HepG2 (cell line): ENCODE measurements around the gene LATS2. TPM values are rescaled to one million over a fixed set of nuclear protein-coding genes. Genes with fewer than 3 reads are reported as not detected.
A peak's percentile ranks its signal among the peaks of the same experiment; 100 is the strongest.

Source experiments
- ATAC-seq: fragments of 200-7000 bp; cut with Tn5 transposase; 3 replicates; pipeline ENCODE4 v1.9.1; 2020; ENCODE audit warnings: mild to moderate bottlenecking, moderate library complexity
- BruUV-seq: library from RNA; stranded (reverse); fragments of 400-500 nt; replicated peaks from 2 replicates; lab custom pipeline; 2021; lab: Mats Ljungman, UMichigan
- CTCF ChIA-PET: fragments of 300-600 bp; formaldehyde crosslinking; extraction: SDS; loops from one replicate; lab custom pipeline; 2021; ENCODE audit warnings: low total read pairs, inconsistent platforms, low intra/inter-chr PET ratio; lab: Yijun Ruan, JAX
- POLR2A ChIA-PET: fragments of 350-600 bp; sonication (Branson Sonifier 250); formaldehyde crosslinking; loops from one replicate; lab custom pipeline; 2020; ENCODE audit warnings: antibody characterized with exemption, inconsistent platforms; lab: Yijun Ruan, JAX
- DNase-seq: peaks from one replicate; pipeline ENCODE4 v3.0.0-alpha.2; 2015; ENCODE audit warnings: low spot score
- FAIRE-seq: peaks from 3 replicates; lab custom pipeline; 2011; peaks lifted over from hg19 to GRCh38; lab: Jason Lieb, UNC
- H2AFZ ChIP-seq: one replicate; pipeline ENCODE4 v1.6.1; 2011; ENCODE audit warnings: low read length, inconsistent platforms
- H3K27ac ChIP-seq: fragments of 300-600 bp; 3 replicates; pipeline ENCODE4 v1.8.0; 2011; ENCODE audit warnings: mixed run types, mild to moderate bottlenecking, mixed read lengths, low read length, inconsistent platforms; ENCODE audit not compliant: insufficient read depth; ENCODE audit errors: extremely low read length
- H3K27me3 ChIP-seq, 2 experiments: fragments of 200-600 bp in 1 of 2; 2 replicates in 1 of 2; 3 replicates in 1 of 2; pipeline versions ENCODE4 v1.6.0 to v1.8.0; 2011; ENCODE audit warnings: low read length in 2 of 2, mild to moderate bottlenecking in 2 of 2, moderate library complexity in 2 of 2, inconsistent platforms in 1 of 2; ENCODE audit not compliant: insufficient read depth in 2 of 2, control insufficient read depth in 1 of 2
- H3K36me3 ChIP-seq, 2 experiments: fragments of 200-600 bp in 1 of 2; replicated peaks in 1 of 2; 2 replicates in 1 of 2; 3 replicates in 1 of 2; pipeline versions ENCODE4 v1.5.1 to v1.8.0; 2011; ENCODE audit warnings: low read length in 2 of 2, inconsistent platforms in 1 of 2; ENCODE audit not compliant: insufficient read depth in 2 of 2, control insufficient read depth in 1 of 2
- H3K4me1 ChIP-seq: 2 replicates; pipeline ENCODE4 v1.5.1; 2012; ENCODE audit warnings: low read length, inconsistent platforms; ENCODE audit not compliant: insufficient read depth
- H3K4me2 ChIP-seq: 2 replicates; pipeline ENCODE4 v1.6.0; 2011; ENCODE audit warnings: low read depth, low read length, inconsistent platforms
- H3K4me3 ChIP-seq, 3 experiments: fragments of 200-600 bp in 1 of 3; sonication (generic), shearing (Covaris generic) in 1 of 3; replicated peaks in 1 of 3; 2 replicates each; pipeline ENCODE4 v1.5.1; 2011 to 2016; ENCODE audit warnings: low read length in 3 of 3, inconsistent platforms in 2 of 3, low read depth in 2 of 3, mild to moderate bottlenecking in 2 of 3, control low read depth in 1 of 3, mixed read lengths in 1 of 3; ENCODE audit not compliant: insufficient read depth in 1 of 3
- H3K79me2 ChIP-seq: one replicate; pipeline ENCODE4 v1.6.1; 2011; ENCODE audit warnings: low read length, inconsistent platforms; ENCODE audit not compliant: insufficient read depth
- H3K9ac ChIP-seq: 2 replicates; pipeline ENCODE4 v1.6.0; 2011; ENCODE audit warnings: mild to moderate bottlenecking, low read depth, low read length, inconsistent platforms; ENCODE audit not compliant: insufficient read depth
- H3K9me3 ChIP-seq: 2 replicates; pipeline ENCODE4 v1.5.1; 2012; ENCODE audit warnings: mild to moderate bottlenecking, low read length
- H4K20me1 ChIP-seq: 2 replicates; pipeline ENCODE4 v1.6.0; 2011; ENCODE audit warnings: inconsistent platforms, mild to moderate bottlenecking, low read length, moderate library complexity; ENCODE audit not compliant: insufficient read depth
- CHD4 ChIP-seq: fragments of 200-600 bp; sonication (generic); IDR thresholded peaks from 2 replicates; pipeline ENCODE4 v1.7.0; 2017; ENCODE audit warnings: mild to moderate bottlenecking, low read length, borderline replicate concordance
- DR1 ChIP-seq: sonication (generic); formaldehyde crosslinking; IDR thresholded peaks from 2 replicates; pipeline ENCODE4 v1.8.0; 2021; ENCODE audit warnings: mild to moderate bottlenecking, missing genetic modification reagents, inconsistent platforms
- HNRNPUL1 ChIP-seq: fragments of 200-400 bp; formaldehyde crosslinking; IDR thresholded peaks from 2 replicates; pipeline ENCODE4 v1.6.1; 2017; ENCODE audit warnings: low read depth, mild to moderate bottlenecking, low read length, moderate library complexity
- KLF15 ChIP-seq: sonication (generic); formaldehyde crosslinking; IDR thresholded peaks from 2 replicates; pipeline ENCODE4 v1.8.1; 2023; ENCODE audit warnings: borderline replicate concordance, mild to moderate bottlenecking, inconsistent platforms, missing genetic modification reagents, mixed read lengths
- MXI1 ChIP-seq: IDR thresholded peaks from 3 replicates; pipeline ENCODE4 v1.6.1; 2012; ENCODE audit warnings: low read depth, low read length, inconsistent platforms, borderline replicate concordance
- SNAI1 ChIP-seq: sonication (generic); formaldehyde crosslinking; IDR thresholded peaks from 2 replicates; pipeline ENCODE4 v1.5.0; 2020; ENCODE audit warnings: mild to moderate bottlenecking, missing genetic modification reagents, borderline replicate concordance
- SRSF1 ChIP-seq: fragments of 200-400 bp; formaldehyde crosslinking; optimal IDR thresholded peaks from 2 replicates; pipeline ENCODE3; 2017; ENCODE audit warnings: mild to moderate bottlenecking, low read depth, low read length, moderate library complexity
- TBX2 ChIP-seq: sonication (generic); formaldehyde crosslinking; IDR thresholded peaks from 2 replicates; pipeline ENCODE4 v1.5.0; 2020; ENCODE audit warnings: missing genetic modification reagents, mild to moderate bottlenecking, borderline replicate concordance
- TRIM24 ChIP-seq: sonication (generic); formaldehyde crosslinking; IDR thresholded peaks from 2 replicates; pipeline ENCODE4 v1.8.0; 2022; ENCODE audit warnings: mild to moderate bottlenecking, missing genetic modification reagents
- ZBTB20 ChIP-seq: sonication (generic); formaldehyde crosslinking; IDR thresholded peaks from 2 replicates; pipeline ENCODE4 v1.8.1; 2023; ENCODE audit warnings: missing genetic modification reagents, low read depth, mild to moderate bottlenecking, borderline replicate concordance
- ZNF180 ChIP-seq: sonication (generic); formaldehyde crosslinking; IDR thresholded peaks from 2 replicates; pipeline ENCODE4 v1.4.0; 2020; ENCODE audit warnings: low read depth, missing genetic modification reagents, borderline replicate concordance
- ZNF557 ChIP-seq: sonication (generic); formaldehyde crosslinking; IDR thresholded peaks from 2 replicates; pipeline ENCODE4 v1.4.0; 2020; ENCODE audit warnings: missing genetic modification reagents
- ZNF747 ChIP-seq: sonication (generic); formaldehyde crosslinking; IDR thresholded peaks from 2 replicates; pipeline ENCODE4 v1.8.1; 2023; ENCODE audit warnings: missing genetic modification reagents, mild to moderate bottlenecking, borderline replicate concordance
- WGBS: methylation state at CpG from one replicate; pipeline ENCODE4 v1.1.6; 2017; ENCODE audit warnings: low lambda C conversion rate; 5-methylcytosine and 5-hydroxymethylcytosine counted together
- in situ Hi-C: cut with HindIII; loops from 2 replicates; pipeline ENCODE4 v1.10.0; 2017; ENCODE audit warnings: low pct_unique_long_range_greater_than_20kb; ENCODE audit not compliant: extremely low pct_ligation_motif_present
- intact Hi-C: fragments of 100-400 bp; cut with micrococcal nuclease; formaldehyde crosslinking; loops from one replicate; pipeline ENCODE4 v1.10.0; 2022; ENCODE audit not compliant: unreplicated experiment
- polyA plus RNA-seq, 8 experiments: library from polyadenylated mRNA; depleted of rRNA in 3 of 8; stranded (reverse) in 7 of 8; unstranded in 1 of 8; fragments of >200 nt; fragmentation: Illumina TruSeq in 4 of 8; extraction: Trizol in 4 of 8; gene quantifications; 2 replicates each; pipeline versions ENCODE4 v1.2.1 to v1.2.3, GENCODE V29; 2011 to 2016; ENCODE audit warnings: low read depth in 4 of 8, missing spikeins in 1 of 8, mixed read lengths in 1 of 8; ENCODE audit not compliant: insufficient read depth in 1 of 8
- total RNA-seq, 5 experiments: library from RNA; depleted of rRNA; stranded (reverse); fragments of >200 nt; fragmentation: Illumina TruSeq; extraction: Trizol; gene quantifications; 2 replicates each; pipeline ENCODE4 v1.2.3, GENCODE V29; 2016; ENCODE audit warnings: low read depth in 1 of 5
- TF ChIP-seq, protein P1 (sequence below): sonication (generic); formaldehyde crosslinking; IDR thresholded peaks from 2 replicates; pipeline ENCODE4 v1.5.0; 2020; ENCODE audit warnings: mild to moderate bottlenecking, missing genetic modification reagents

LATS2 gene
- total and polyA plus RNA-seq, 2 of the 13 experiments (the other 11 are each of a cell fraction or from before 2014, with no cell fraction given): 7.3 to 8.5 TPM

- TF ChIP-seq, protein P1, sequence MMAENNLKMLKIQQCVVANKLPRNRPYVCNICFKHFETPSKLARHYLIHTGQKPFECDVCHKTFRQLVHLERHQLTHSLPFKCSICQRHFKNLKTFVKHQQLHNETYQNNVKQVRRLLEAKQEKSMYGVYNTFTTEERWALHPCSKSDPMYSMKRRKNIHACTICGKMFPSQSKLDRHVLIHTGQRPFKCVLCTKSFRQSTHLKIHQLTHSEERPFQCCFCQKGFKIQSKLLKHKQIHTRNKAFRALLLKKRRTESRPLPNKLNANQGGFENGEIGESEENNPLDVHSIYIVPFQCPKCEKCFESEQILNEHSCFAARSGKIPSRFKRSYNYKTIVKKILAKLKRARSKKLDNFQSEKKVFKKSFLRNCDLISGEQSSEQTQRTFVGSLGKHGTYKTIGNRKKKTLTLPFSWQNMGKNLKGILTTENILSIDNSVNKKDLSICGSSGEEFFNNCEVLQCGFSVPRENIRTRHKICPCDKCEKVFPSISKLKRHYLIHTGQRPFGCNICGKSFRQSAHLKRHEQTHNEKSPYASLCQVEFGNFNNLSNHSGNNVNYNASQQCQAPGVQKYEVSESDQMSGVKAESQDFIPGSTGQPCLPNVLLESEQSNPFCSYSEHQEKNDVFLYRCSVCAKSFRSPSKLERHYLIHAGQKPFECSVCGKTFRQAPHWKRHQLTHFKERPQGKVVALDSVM (CRISPR knock-in tag): peak; percentile 28; the same call in 1 of the 2 replicates
- TF ChIP-seq, all 625 proteins: peak for 26
Observed at GRCh38 chr13:21069561-21070004, 8.2 kb upstream of the LATS2 start (continued).

DNA sequence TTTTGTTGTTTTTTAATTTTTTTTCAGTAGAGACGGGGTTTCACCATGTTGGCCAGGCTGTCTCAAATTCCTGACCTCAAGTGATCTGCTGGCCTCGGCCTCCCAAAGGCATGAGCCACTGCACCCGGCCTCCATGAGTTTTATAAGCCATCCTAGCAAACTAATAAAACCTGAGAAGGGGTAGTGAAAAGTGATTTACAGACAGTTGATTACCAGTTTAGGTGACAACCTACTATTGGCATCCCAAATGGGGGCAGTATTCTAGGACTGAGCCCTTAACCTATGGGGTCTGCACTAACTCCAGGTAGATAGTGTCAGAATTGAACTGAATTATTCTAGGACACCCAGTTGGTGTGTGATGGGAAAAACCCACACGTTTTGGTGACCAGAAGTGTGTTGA lies 6.5 kb upstream of the LATS2 start:
- in situ Hi-C loops (no loop called here), intact Hi-C loops (no loop called here)
- Histone ChIP-seq H3K4me1 (peaks cover 29% of the 10 kb centered on the region), H3K36me3 (no peaks in the 10 kb centered on the region), H3K9me3 (no peaks in the 10 kb centered on the region), H3K79me2 (no peaks in the 10 kb centered on the region), H2AFZ (no peak overlapping the region), H3K4me3 (no peak overlapping the region), H4K20me1 (no peaks in the 10 kb centered on the region), H3K4me2 (no peak overlapping the region), H3K27ac (no peak overlapping the region), H3K9ac (no peak overlapping the region), H3K27me3 (no peaks in the 10 kb centered on the region)
- WGBS: 21% methylated on average over 4 of the region's 4 CpGs
- no TSS peak for BruUV-seq
- DNase-seq: no peak
- ATAC-seq: no peak
- FAIRE-seq: no peak
- ChIA-PET CTCF (no interaction called here), POLR2A (no interaction called here)
- TF ChIP-seq ZNF180 (no peak), TRIM24 (CRISPR knock-in tag) (no peak), ZNF557 (no peak), HNRNPUL1 (no peak), SNAI1 (CRISPR knock-in tag) (no peak), DR1 (CRISPR knock-in tag) (no peak), SRSF1 (no peak), MXI1 (no peak), CHD4 (no peak), TBX2 (no peak), ZNF747 (CRISPR knock-in tag) (no peak), ZBTB20 (CRISPR knock-in tag) (no peak), KLF15 (CRISPR knock-in tag) (no peak)
